OCI-LY3 (cell line): ENCODE results near the gene DOCK10.

Experiments used
- H2AFZ ChIP-seq: fragments of 200-600, 300-600 bp; shearing (Covaris generic); 2 replicates; pipeline ENCODE4 v1.6.0; 2014; ENCODE audit warnings: antibody characterized with exemption, low read depth, low read length
- H3K27ac ChIP-seq: fragments of 200-600, 300-600 bp; sonication (generic); 2 replicates; pipeline ENCODE4 v1.5.1; 2014; ENCODE audit warnings: mild to moderate bottlenecking, low read length, moderate library complexity, mixed read lengths
- H3K27me3 ChIP-seq: fragments of 200-600, 300-600 bp; sonication (generic); 2 replicates; pipeline ENCODE4 v1.6.1; 2014; ENCODE audit warnings: low read depth, low read length, mixed read lengths
- H3K36me3 ChIP-seq: fragments of 200-600, 300-600 bp; sonication (generic); replicated peaks from 2 replicates; pipeline ENCODE3; 2014; ENCODE audit warnings: low read depth, low read length, mixed read lengths
- H3K4me1 ChIP-seq: fragments of 300-600, 200-600 bp; sonication (generic); 2 replicates; pipeline ENCODE4 v1.6.1; 2014; ENCODE audit warnings: low read length, mixed read lengths
- H3K4me2 ChIP-seq: fragments of 200-600, 300-600 bp; sonication (generic); 2 replicates; pipeline ENCODE4 v1.6.1; 2014; ENCODE audit warnings: low read length, mixed read lengths
- H3K4me3 ChIP-seq: fragments of 300-600, 200-600 bp; sonication (generic); 2 replicates; pipeline ENCODE4 v1.5.1; 2014; ENCODE audit warnings: antibody characterized with exemption, mild to moderate bottlenecking, low read length, moderate library complexity
- H3K79me2 ChIP-seq: fragments of 300-600, 200-600 bp; shearing (Covaris generic); 2 replicates; pipeline ENCODE4 v1.6.1; 2014; ENCODE audit warnings: mild to moderate bottlenecking, low read length, mixed read lengths
- H3K9ac ChIP-seq: fragments of 300-600, 200-600 bp; shearing (Covaris generic); 2 replicates; pipeline ENCODE4 v1.6.0; 2014; ENCODE audit warnings: mild to moderate bottlenecking, low read length, moderate library complexity
- H3K9me3 ChIP-seq: fragments of 200-600, 300-600 bp; shearing (Covaris generic); 2 replicates; pipeline ENCODE4 v1.6.1; 2014; ENCODE audit warnings: low read length, mixed read lengths; ENCODE audit not compliant: insufficient read depth
- H4K20me1 ChIP-seq: fragments of 200-600, 300-600 bp; sonication (generic); 2 replicates; pipeline ENCODE4 v1.6.1; 2016; ENCODE audit warnings: low read length, mixed read lengths; ENCODE audit not compliant: insufficient read depth
- EZH2phosphoT487 ChIP-seq: fragments of 200-600 bp; shearing (Covaris generic); IDR thresholded peaks from 2 replicates; pipeline ENCODE4 v1.6.1; 2018; ENCODE audit warnings: antibody characterized with exemption, mixed run types, low read depth
- TF ChIP-seq, protein P1 (sequence below): fragments of 200-600, 300-600 bp; sonication (generic); IDR thresholded peaks from 2 replicates; pipeline ENCODE4 v1.5.1; 2014; ENCODE audit warnings: antibody characterized with exemption, low read length, low read depth

Gene DOCK10

DNA sequence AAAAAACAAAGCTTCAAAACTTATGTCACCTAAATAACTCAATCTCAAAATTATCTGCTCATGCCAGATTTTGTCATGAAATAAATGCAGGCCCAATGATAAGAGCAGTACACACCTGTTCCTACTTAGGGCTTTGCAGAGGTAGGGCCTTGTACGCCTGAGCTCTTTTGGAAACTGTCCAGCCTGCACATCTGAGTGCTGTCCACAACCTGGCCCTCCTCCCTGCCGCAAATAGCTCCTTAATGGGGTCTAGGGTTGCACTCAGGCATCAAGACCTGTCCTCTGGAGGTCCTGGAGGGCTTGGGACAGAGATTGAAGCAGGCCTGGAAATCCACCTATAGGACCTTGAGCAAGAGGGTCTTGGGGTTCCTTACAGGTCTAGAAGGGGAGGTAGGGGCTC, 210.7 kb downstream of the DOCK10 start:
- Histone ChIP-seq H3K27me3 (no peaks in the 10 kb centered on the region), H3K9me3 (no peaks in the 10 kb centered on the region), H2AFZ (no peak overlapping the region), H4K20me1 (no peaks in the 10 kb centered on the region), H3K4me2 (no peak overlapping the region), H3K36me3 (peaks cover 30% of the 10 kb centered on the region), H3K27ac (no peak overlapping the region), H3K9ac (no peak overlapping the region), H3K79me2 (no peaks in the 10 kb centered on the region), H3K4me1 (no peaks in the 10 kb centered on the region), H3K4me3 (no peak overlapping the region)
- TF ChIP-seq, protein P1, sequence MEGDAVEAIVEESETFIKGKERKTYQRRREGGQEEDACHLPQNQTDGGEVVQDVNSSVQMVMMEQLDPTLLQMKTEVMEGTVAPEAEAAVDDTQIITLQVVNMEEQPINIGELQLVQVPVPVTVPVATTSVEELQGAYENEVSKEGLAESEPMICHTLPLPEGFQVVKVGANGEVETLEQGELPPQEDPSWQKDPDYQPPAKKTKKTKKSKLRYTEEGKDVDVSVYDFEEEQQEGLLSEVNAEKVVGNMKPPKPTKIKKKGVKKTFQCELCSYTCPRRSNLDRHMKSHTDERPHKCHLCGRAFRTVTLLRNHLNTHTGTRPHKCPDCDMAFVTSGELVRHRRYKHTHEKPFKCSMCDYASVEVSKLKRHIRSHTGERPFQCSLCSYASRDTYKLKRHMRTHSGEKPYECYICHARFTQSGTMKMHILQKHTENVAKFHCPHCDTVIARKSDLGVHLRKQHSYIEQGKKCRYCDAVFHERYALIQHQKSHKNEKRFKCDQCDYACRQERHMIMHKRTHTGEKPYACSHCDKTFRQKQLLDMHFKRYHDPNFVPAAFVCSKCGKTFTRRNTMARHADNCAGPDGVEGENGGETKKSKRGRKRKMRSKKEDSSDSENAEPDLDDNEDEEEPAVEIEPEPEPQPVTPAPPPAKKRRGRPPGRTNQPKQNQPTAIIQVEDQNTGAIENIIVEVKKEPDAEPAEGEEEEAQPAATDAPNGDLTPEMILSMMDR = no peak
- no peak for TF ChIP-seq EZH2phosphoT487

DNA sequence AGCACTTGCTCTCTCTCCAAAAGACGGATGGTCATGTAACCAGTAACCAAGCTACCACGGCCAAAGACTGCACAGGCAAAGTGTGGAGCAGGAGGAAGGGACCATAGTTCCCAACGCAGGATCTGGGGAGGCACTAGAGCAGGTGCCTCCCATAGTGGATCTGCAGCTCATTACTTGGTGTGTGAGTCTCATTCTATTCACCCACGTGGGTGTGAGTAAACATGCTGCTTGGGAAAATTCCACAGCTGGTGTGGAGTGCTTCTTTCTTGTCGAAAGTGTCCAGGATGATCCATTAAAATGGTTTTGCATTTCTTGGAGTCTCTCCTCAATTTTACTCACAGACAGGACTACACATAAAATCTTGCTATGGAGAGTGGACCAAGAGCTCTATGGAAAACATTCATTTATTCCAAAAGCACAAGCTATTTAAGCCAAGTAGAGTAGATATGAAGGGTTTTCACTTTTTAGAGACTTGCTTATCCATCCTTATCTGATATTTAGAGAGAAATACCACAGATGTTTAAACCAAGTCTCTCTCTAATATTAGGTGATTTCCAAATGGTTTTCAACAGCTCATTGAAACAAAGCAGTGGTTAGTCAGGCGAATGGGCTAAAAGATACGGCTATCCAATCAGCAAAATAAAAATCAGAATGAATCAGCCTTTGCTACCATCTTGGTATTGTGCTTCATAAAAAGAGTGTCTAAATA, 221.8 kb downstream of the DOCK10 start:
- Histone ChIP-seq H3K27me3 (no peaks in the 10 kb centered on the region), H3K4me3 (no peak overlapping the region), H3K79me2 (no peaks in the 10 kb centered on the region), H3K4me2 (no peak overlapping the region), H3K4me1 (no peaks in the 10 kb centered on the region), H3K9me3 (no peaks in the 10 kb centered on the region), H4K20me1 (no peaks in the 10 kb centered on the region), H2AFZ (no peak overlapping the region), H3K36me3 (peaks cover 11% of the 10 kb centered on the region), H3K9ac (no peak overlapping the region), H3K27ac (no peak overlapping the region)
- TF ChIP-seq EZH2phosphoT487 = no peak
- TF ChIP-seq, protein P1 = no peak

DNA sequence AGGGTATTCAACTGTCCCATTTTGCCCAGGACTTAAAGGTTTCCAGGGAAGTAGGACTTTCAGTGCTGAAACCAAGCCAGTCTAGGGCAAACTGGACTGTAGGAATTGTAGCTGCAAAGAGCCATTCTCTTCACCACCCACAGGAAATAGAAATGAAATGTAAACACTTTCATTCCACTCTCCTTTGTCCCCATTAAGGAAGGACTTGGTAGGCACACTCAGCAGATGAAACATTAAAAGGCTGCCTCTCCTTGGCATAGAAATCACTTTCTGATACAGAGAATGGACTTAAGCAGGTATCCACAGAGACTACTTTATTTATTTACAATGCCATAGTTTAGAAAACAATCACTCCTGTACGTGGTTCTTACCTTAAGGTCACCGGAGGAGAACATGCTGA, 223.2 kb downstream of the DOCK10 start:
- Histone ChIP-seq H2AFZ (no peak overlapping the region), H4K20me1 (no peaks in the 10 kb centered on the region), H3K9me3 (no peaks in the 10 kb centered on the region), H3K4me1 (no peaks in the 10 kb centered on the region), H3K9ac (no peak overlapping the region), H3K4me2 (no peak overlapping the region), H3K4me3 (no peak overlapping the region), H3K27ac (no peak overlapping the region), H3K27me3 (no peaks in the 10 kb centered on the region), H3K36me3 (peaks cover 11% of the 10 kb centered on the region), H3K79me2 (no peaks in the 10 kb centered on the region)
- TF ChIP-seq EZH2phosphoT487 = no peak
- TF ChIP-seq, protein P1 = no peak

DNA sequence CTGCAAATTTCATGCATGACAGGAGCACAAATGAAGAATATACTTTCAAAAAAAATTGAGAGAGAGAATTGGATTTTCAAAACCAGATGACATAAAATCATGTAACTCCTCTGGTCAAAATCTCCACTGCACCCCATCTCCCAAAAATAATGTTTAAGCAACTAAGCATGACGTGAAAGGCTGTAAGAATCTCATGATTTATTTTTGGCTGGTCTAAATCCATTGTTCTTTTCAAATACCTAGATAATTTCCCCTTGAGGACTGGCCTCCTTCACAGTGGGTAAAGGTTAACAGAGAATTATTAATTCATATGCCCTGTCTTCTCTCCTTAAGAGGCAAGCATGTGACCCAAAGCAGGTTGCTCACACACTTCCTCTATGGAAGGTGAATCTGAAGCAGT, 224.6 kb downstream of the DOCK10 start:
- H3K9me3 ChIP-seq = no peaks in the 10 kb centered on the region
- H3K4me3 ChIP-seq = no peak overlapping the region
- no peak overlapping the region for H2AFZ ChIP-seq
- TF ChIP-seq EZH2phosphoT487 = no peak
- TF ChIP-seq, protein P1 = no peak
- no peak overlapping the region for H3K9ac ChIP-seq
- H3K36me3 ChIP-seq = peaks cover 11% of the 10 kb centered on the region
- H3K4me1 ChIP-seq = no peaks in the 10 kb centered on the region
- H3K79me2 ChIP-seq = no peaks in the 10 kb centered on the region
- no peaks in the 10 kb centered on the region for H3K27me3 ChIP-seq
- H3K27ac ChIP-seq = no peak overlapping the region
- no peaks in the 10 kb centered on the region for H4K20me1 ChIP-seq
- H3K4me2 ChIP-seq = no peak overlapping the region
